GM23248 (cell line): ENCODE measurements around the gene SLC6A7.

Experiments
- EZH2 ChIP-seq: fragments of 200-600 bp; sonication (generic); IDR thresholded peaks from 2 replicates; pipeline ENCODE4 v1.6.1; 2018; ENCODE audit warnings: antibody characterized with exemption, mild to moderate bottlenecking; ENCODE audit not compliant: insufficient read depth, poor library complexity, severe bottlenecking
- EZH2phosphoT487 ChIP-seq: fragments of 200-600 bp; sonication (generic); IDR thresholded peaks from 2 replicates; pipeline ENCODE4 v1.6.1; 2018; ENCODE audit warnings: antibody characterized with exemption, moderate library complexity, mild to moderate bottlenecking, low read depth; ENCODE audit not compliant: insufficient read depth

- TF ChIP-seq EZH2phosphoT487 (no peak), EZH2 (no peak)
These were observed 42.2 kb upstream of the SLC6A7 start for GRCh38 chr5:150147670-150148069.
